Right atrium auricular region (tissue), 2 donors: ENCODE results near the gene RERE. TPM values are rescaled to one million over a fixed set of nuclear protein-coding genes. Genes with fewer than 3 reads are reported as not detected.

Experiments
- DNase-seq: peaks from one replicate; pipeline ENCODE4 v3.0.0-alpha.2; 2019; ENCODE audit warnings: low spot score
- H3K27ac ChIP-seq, 2 donors: fragments of 200-600 bp; sonication (generic); 1 replicate in 1 of 2; 2 replicates in 1 of 2; pipeline ENCODE4 v1.5.1; 2016 to 2019
- H3K27me3 ChIP-seq, 2 donors: fragments of 200-600 bp; sonication (generic); one replicate each; pipeline versions ENCODE4 v1.5.1 to v1.6.0; 2017 to 2019
- H3K36me3 ChIP-seq: fragments of 200-600 bp; sonication (generic); one replicate; pipeline ENCODE4 v1.5.1; 2016
- H3K4me1 ChIP-seq, 2 donors: fragments of 200-600 bp; sonication (generic); one replicate each; pipeline versions ENCODE4 v1.5.1 to v1.6.0; 2017 to 2019
- H3K4me3 ChIP-seq, 2 donors: fragments of 200-600 bp; sonication (generic); 1 replicate in 1 of 2; 2 replicates in 1 of 2; pipeline ENCODE4 v1.5.1; 2017 to 2019; ENCODE audit warnings: mild to moderate bottlenecking in 1 of 2, moderate library complexity in 1 of 2
- H3K9me3 ChIP-seq, 2 donors: fragments of 200-600 bp; sonication (generic); one replicate each; pipeline ENCODE4 v1.5.1; 2019
- CTCF ChIP-seq, 2 donors: fragments of 200-600 bp; sonication (generic); IDR thresholded peaks; one replicate each; pipeline ENCODE4 v1.5.1; 2019; ENCODE audit warnings: antibody characterized with exemption in 2 of 2
- total RNA-seq, 2 donors: library from RNA; depleted of rRNA; stranded (reverse); fragments of >200 nt; gene quantifications; one replicate each; pipeline ENCODE4 v1.1.0, GENCODE V29; 2016

Gene RERE
- total RNA-seq, 2 donors from 2014 or later: 99.8 to 125 TPM

GRCh38 chr1:8404460-8405370 lies 412.7 kb downstream of the RERE start:
- Histone ChIP-seq H3K36me3 (peaks cover 52% of the 10 kb centered on the region), H3K4me1 (peaks cover 0 to 61% of the 10 kb centered on the region in 2 donors), H3K27ac (peak overlapping the region; percentile 39 to 76), H3K9me3 (no peaks in the 10 kb centered on the region), H3K4me3 (no peak overlapping the region), H3K27me3 (no peaks in the 10 kb centered on the region)
- DNase-seq: no peak
- TF ChIP-seq CTCF (IDR thresholded peaks at IDR 0.05): no peak

- Histone ChIP-seq H3K27ac (peak overlapping the region; percentile 4 to 76), H3K4me1 (peaks cover 0 to 61% of the 10 kb centered on the region in 2 donors)
Measured at GRCh38 chr1:8402109-8402710, 415.2 kb downstream of the RERE start.

GRCh38 chr1:8398677-8399076 lies 418.8 kb downstream of the RERE start:
- TF ChIP-seq CTCF (IDR thresholded peaks at IDR 0.05): no peak
- Histone ChIP-seq H3K27ac (peak overlapping the region; percentile 79 to 86), H3K9me3 (no peaks in the 10 kb centered on the region), H3K27me3 (no peaks in the 10 kb centered on the region), H3K4me1 (peaks cover 0 to 73% of the 10 kb centered on the region in 2 donors), H3K4me3 (no peak overlapping the region), H3K36me3 (peaks cover 29% of the 10 kb centered on the region)
- DNase-seq: no peak

More at GRCh38 chr1:8402109-8402710, 415.2 kb downstream of the RERE start:
- TF ChIP-seq CTCF (IDR thresholded peaks at IDR 0.05): no peak
- Histone ChIP-seq H3K36me3 (peaks cover 46% of the 10 kb centered on the region), H3K27me3 (no peaks in the 10 kb centered on the region), H3K9me3 (no peaks in the 10 kb centered on the region), H3K4me3 (no peak overlapping the region)
- DNase-seq: no peak

DNA sequence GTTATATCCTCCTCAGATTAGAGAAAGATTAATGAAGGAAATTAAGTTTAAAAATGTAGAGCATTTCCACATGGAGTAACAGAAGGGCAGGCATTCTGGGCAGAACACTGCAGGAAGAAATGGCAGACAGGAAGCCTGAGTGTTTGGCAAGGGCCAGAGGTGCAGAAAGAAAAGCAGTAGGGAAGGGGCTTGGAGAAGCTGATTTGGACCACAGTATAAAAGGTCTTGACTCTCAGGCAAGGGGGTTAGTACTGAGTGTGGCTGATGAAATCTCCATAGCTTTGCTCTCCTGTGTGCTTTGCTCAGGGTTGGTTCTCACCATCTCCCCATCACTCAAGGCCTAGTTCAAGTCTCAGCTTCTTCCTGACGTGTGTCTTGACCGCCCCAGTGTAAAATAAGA lies 419.4 kb downstream of the RERE start:
- Histone ChIP-seq H3K4me1 (peaks cover 0 to 78% of the 10 kb centered on the region in 2 donors), H3K9me3 (no peaks in the 10 kb centered on the region), H3K36me3 (peaks cover 34% of the 10 kb centered on the region), H3K27me3 (no peaks in the 10 kb centered on the region), H3K27ac (peak overlapping the region; percentile 79 to 86), H3K4me3 (no peak overlapping the region)
- no peak for DNase-seq
- no peak for TF ChIP-seq CTCF (IDR thresholded peaks at IDR 0.05)

GRCh38 chr1:8397511-8397910 lies 419.9 kb downstream of the RERE start:
- Histone ChIP-seq H3K9me3 (no peaks in the 10 kb centered on the region), H3K4me3 (no peak overlapping the region), H3K4me1 (peaks cover 0 to 81% of the 10 kb centered on the region in 2 donors), H3K36me3 (peaks cover 40% of the 10 kb centered on the region), H3K27me3 (no peaks in the 10 kb centered on the region), H3K27ac (peak overlapping the region; percentile 79 to 86)
- DNase-seq: no peak
- no peak for TF ChIP-seq CTCF (IDR thresholded peaks at IDR 0.05)
